ENCODE measurements around the gene PCYT2. TPM values are rescaled to one million over a fixed set of nuclear protein-coding genes. Genes with fewer than 3 reads are reported as not detected.

Gene PCYT2
- total RNA-seq, 8 experiments from 2014 or later, result 11.3 to 40.6 (median 16.0) TPM

GRCh38 chr17:81903415-81903831, 7.8 kb downstream of the PCYT2 start:
- Histone ChIP-seq H3K27ac (no peak overlapping the region), H3K4me3 (no peak overlapping the region), H3K4me1 (replicated peaks in 1 of 2) (peaks cover 4% of the 10 kb centered on the region in 2 donors)
- 55 to 100% (median 80%) methylated on average over 1 to 5 of the region's 10 CpGs; no CpG with 5 or more reads in 4 of the 10 experiments for WGBS, 10 experiments
- no peak for ATAC-seq (replicated peaks in 6 of 8)
- in situ Hi-C loops (cut with MboI; ENCODE audit: low pct_unique_long_range_greater_than_20kb in 2 of 9, low sequenced_read_pairs in 9 of 9, unreplicated experiment in 9 of 9), result no loop called here

DNA sequence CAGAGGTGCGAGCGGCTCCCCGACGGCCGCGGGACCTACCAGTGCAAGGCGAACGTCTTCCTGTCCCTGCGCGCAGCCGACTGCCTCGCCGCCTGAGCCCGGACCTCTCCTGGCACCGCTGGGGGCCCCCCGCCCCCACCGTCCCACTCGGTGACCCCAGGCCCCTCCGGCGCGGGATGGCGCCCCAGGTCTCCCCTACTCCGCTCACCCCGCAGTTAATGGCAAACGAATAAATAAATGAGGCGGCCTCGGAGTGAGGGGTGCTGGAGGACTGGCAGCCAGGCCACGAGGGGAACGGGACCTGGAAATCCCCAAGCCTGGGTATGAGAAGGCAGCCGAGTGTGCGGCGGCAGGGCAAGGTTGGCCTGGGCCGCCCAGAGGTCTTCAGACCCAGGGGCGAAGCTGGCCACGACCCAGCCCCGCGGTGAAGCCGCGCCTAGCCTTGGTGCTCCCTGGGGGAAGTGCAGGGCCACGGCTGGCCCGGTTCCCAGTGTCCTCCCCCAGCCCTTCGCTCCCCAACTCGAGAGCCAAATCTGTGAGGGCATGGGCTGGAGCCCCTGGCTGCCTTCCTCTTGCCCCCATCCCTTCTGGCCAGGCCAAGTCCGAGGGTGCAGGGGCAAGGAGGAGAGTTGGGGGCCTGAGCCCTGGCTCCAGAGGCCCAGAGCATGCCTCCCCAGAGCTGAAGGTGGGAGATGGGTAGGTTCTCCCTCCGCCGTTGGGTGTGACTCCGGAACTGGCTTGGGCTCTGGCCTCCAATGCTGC, 8.4 kb downstream of the PCYT2 start:
- peaks cover 4% of the 10 kb centered on the region in 2 donors for H3K4me1 ChIP-seq (replicated peaks in 1 of 2)
- 54 to 80% methylated on average over 1 to 3 of the region's 47 CpGs; no CpG with 5 or more reads in 8 of the 10 experiments for WGBS, 10 experiments
- peak overlapping the region in 2 of 5 donors; percentile 26 to 29 for H3K4me3 ChIP-seq
- no peak overlapping the region for H3K27ac ChIP-seq
- ATAC-seq (replicated peaks in 6 of 8), result peak in 3 of 8 experiments; percentile 3 to 6 (median 5)
- in situ Hi-C loops (cut with MboI; ENCODE audit: low pct_unique_long_range_greater_than_20kb in 2 of 9, low sequenced_read_pairs in 9 of 9, unreplicated experiment in 9 of 9), result no loop called here

GRCh38 chr17:81902023-81902652, 9.1 kb downstream of the PCYT2 start, which contains the start of gene NPB:
Gene NPB (plus strand): TSS chr17:81902238. CDS start chr17:81902278, 40 bp downstream.
- ATAC-seq (replicated peaks in 6 of 8), result peak; percentile 49 to 78 (median 56)
- peak within 1 kb of the TSS; percentile 14 to 29 (median 26) for H3K4me3 ChIP-seq
- H3K27ac ChIP-seq, result no peak within 1 kb of the TSS
- in situ Hi-C loops (cut with MboI; ENCODE audit: low pct_unique_long_range_greater_than_20kb in 2 of 9, low sequenced_read_pairs in 9 of 9, unreplicated experiment in 9 of 9), result no loop called here
- peaks cover 4% of the 10 kb centered on the region in 2 donors for H3K4me1 ChIP-seq (replicated peaks in 1 of 2)
- 0 to 27% (median 0%) methylated on average over 1 to 2 of the region's 79 CpGs; no CpG with 5 or more reads in 7 of the 10 experiments for WGBS, 10 experiments

GRCh38 chr17:81901167-81902022, 9.8 kb downstream of the PCYT2 start:
- no peak overlapping the region for H3K27ac ChIP-seq

DNA sequence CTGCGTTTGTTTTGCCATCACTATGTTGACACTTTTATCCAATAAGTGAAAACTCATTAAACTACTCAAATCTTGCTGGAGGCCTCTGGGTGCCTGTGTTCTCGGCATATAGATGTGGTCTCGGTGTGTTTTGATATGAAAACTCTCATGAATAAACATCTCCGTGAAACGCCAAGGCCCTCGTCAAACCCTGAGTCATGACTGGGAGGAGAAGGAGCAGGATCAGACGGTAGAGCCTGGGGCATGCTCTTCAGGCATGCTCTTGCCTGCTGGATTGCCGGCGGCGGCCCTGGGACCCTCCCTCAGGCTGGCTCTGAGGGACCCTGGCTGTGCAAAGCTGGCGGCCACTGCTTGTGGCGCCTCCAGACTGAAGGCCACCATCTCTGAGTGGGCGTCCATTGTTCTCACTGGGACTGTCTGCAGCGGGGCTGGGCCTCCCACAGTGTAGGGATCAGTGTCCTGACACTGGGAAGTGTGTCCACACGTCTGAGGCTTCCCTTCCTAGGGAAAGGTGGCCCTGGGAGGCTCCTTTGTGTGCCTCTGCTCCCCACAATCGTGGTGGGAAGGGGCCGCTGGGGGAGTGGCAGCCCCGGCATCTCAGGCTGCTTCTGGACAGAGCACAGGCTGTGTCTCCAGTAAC, 10.9 kb downstream of the PCYT2 start:
- in situ Hi-C loops (cut with MboI; ENCODE audit: low pct_unique_long_range_greater_than_20kb in 2 of 9, low sequenced_read_pairs in 9 of 9, unreplicated experiment in 9 of 9), result no loop called here
- 50 to 100% (median 79%) methylated on average over 1 to 5 of the region's 18 CpGs; no CpG with 5 or more reads in 2 of the 10 experiments for WGBS, 10 experiments
- Histone ChIP-seq H3K27ac (no peak overlapping the region), H3K4me3 (no peak overlapping the region), H3K4me1 (replicated peaks in 1 of 2) (peaks cover 4% of the 10 kb centered on the region in 2 donors)
- ATAC-seq (replicated peaks in 6 of 8), result peak in 3 of 8 experiments; percentile 2 to 8 (median 3)

More at GRCh38 chr17:81901167-81902022, 9.8 kb downstream of the PCYT2 start:
- peak in 4 of 8 experiments; percentile 2 to 22 (median 5) for ATAC-seq (replicated peaks in 6 of 8)
- WGBS, 10 experiments, result 22 to 100% (median 95%) methylated on average over 2 to 9 of the region's 21 CpGs; no CpG with 5 or more reads in 3 of the 10 experiments
- Histone ChIP-seq H3K4me3 (peak overlapping the region; percentile 14 to 29 (median 26)), H3K4me1 (replicated peaks in 1 of 2) (peaks cover 4% of the 10 kb centered on the region in 2 donors)
- in situ Hi-C loops (cut with MboI; ENCODE audit: low pct_unique_long_range_greater_than_20kb in 2 of 9, low sequenced_read_pairs in 9 of 9, unreplicated experiment in 9 of 9), result no loop called here

DNA sequence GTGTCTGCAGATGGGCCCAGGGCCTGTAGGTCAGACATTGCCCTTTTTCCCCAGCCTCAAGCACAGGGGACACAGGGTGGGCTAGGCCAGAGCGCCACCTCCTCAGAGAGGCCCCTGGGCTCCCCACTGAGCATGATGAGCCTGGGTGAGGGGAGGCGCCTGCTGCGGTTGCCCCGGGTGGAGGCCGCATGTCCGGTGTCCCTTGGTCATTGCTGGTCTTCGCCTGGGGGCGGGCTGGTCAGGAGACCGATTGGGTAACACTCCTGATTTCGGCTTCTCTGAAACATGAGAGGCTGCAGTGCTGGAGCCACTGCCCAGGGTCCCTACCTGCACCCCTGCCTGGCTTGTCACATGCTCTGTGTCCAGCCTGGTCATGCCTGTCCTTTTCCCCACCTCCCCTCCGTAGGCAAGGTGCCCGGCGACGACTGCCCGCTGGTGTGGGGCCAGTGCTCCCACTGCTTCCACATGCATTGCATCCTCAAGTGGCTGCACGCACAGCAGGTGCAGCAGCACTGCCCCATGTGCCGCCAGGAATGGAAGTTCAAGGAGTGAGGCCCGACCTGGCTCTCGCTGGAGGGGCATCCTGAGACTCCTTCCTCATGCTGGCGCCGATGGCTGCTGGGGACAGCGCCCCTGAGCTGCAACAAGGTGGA, 11.6 kb downstream of the PCYT2 start:
- no peak for ATAC-seq (replicated peaks in 6 of 8)
- WGBS, 10 experiments, result 50 to 100% (median 91%) methylated on average over 1 to 6 of the region's 22 CpGs; no CpG with 5 or more reads in 5 of the 10 experiments
- no peak overlapping the region for H3K4me3 ChIP-seq
- in situ Hi-C loops (cut with MboI; ENCODE audit: low pct_unique_long_range_greater_than_20kb in 2 of 9, low sequenced_read_pairs in 9 of 9, unreplicated experiment in 9 of 9), result no loop called here
- no peak overlapping the region for H3K27ac ChIP-seq
- H3K4me1 ChIP-seq (replicated peaks in 1 of 2), result peaks cover 4% of the 10 kb centered on the region in 2 donors

DNA sequence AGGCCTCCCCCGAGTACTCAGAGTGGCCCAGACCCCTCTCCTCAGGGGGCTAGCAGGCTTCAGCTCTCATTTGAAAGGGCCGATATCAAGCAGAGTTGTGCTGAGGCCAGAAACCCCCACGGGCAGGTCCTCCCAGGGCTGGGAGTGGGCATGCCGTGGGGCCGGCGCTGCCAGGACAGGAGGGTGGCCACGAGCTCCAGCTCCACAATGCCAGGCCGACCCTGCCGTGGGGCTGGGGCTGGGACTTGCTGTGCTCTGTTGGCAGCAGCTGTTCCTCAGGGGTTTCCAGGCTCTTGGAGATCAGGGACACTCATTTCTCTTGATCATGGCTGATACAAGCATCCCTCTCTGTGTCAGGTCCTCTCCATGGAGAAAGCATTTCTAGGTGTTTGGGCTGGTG, 12.3 kb downstream of the PCYT2 start:
- in situ Hi-C loops (cut with MboI; ENCODE audit: low pct_unique_long_range_greater_than_20kb in 2 of 9, low sequenced_read_pairs in 9 of 9, unreplicated experiment in 9 of 9), result no loop called here
- no peak for ATAC-seq (replicated peaks in 6 of 8)
- H3K4me3 ChIP-seq, result no peak overlapping the region
- H3K4me1 ChIP-seq (replicated peaks in 1 of 2), result peaks cover 4% of the 10 kb centered on the region in 2 donors
- H3K27ac ChIP-seq, result no peak overlapping the region
- WGBS, 10 experiments, result 70 to 100% (median 100%) methylated on average over 1 to 2 of the region's 9 CpGs; no CpG with 5 or more reads in 5 of the 10 experiments

- in situ Hi-C loops (cut with MboI; ENCODE audit: low pct_unique_long_range_greater_than_20kb in 2 of 9, low sequenced_read_pairs in 9 of 9, unreplicated experiment in 9 of 9), result no loop called here
- Histone ChIP-seq H3K4me1 (replicated peaks in 1 of 2) (peaks cover 4% of the 10 kb centered on the region in 2 donors), H3K4me3 (no peak overlapping the region), H3K27ac (no peak overlapping the region)
- 15 to 100% (median 83%) methylated on average over 1 to 8 of the region's 19 CpGs for WGBS, 10 experiments
- peak; percentile 16 to 69 (median 54) for ATAC-seq (replicated peaks in 6 of 8)
These were observed 13.0 kb downstream of the PCYT2 start for GRCh38 chr17:81898029-81898866.

DNA sequence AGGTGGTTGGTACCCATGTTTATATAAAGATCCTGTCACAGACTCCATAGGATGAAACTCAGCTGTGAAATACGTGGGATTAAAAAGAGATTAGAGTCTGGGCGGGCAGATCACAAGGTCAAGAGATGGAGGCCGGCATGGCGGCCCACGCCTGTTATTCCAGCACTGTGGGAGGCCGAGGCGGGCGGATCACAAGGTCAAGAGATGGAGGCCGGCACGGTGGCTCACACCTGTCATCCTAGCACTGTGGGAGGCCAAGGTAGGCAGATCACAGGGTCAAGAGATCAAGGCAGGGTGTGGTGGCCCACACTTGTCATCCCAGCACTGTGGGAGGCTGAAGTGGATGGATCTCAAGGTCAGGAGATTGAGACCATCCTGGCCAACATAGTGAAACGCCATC, 15.8 kb downstream of the PCYT2 start:
- ATAC-seq (replicated peaks in 6 of 8), result no peak
- in situ Hi-C loops (cut with MboI; ENCODE audit: low pct_unique_long_range_greater_than_20kb in 2 of 9, low sequenced_read_pairs in 9 of 9, unreplicated experiment in 9 of 9), result no loop called here
- H3K4me3 ChIP-seq, result no peak overlapping the region
- H3K4me1 ChIP-seq (replicated peaks in 1 of 2), result peaks cover 6 to 7% of the 10 kb centered on the region in 2 donors
- no peak overlapping the region for H3K27ac ChIP-seq
- WGBS, 10 experiments, result 86 to 100% (median 100%) methylated on average over 2 to 11 of the region's 11 CpGs; no CpG with 5 or more reads in 3 of the 10 experiments

DNA sequence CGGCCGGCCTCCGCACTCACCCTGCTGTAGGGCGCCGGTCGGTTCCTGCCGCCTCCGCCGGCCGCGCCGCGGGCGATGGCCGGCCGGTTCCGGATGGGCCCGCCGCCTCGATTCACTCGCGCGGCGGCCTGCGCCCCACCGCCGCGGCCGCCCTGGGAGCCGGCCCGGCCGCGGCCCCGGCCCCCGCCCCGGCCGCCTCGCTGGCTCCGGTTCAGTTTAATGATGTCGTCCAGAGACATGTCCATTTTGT, 20.0 kb downstream of the PCYT2 start:
- peak in 6 of 8 experiments; percentile 2 to 35 (median 8) for ATAC-seq (replicated peaks in 6 of 8)
- no CpG with 5 or more reads among the region's 40 CpGs for WGBS, 10 experiments
- peak overlapping the region; percentile 60 to 99 (median 86) for H3K4me3 ChIP-seq
- in situ Hi-C loops (cut with MboI; ENCODE audit: low pct_unique_long_range_greater_than_20kb in 2 of 9, low sequenced_read_pairs in 9 of 9, unreplicated experiment in 9 of 9), result no loop called here
- peak overlapping the region; percentile 95 to 99 for H3K27ac ChIP-seq
- peaks cover 11 to 14% of the 10 kb centered on the region in 2 donors for H3K4me1 ChIP-seq (replicated peaks in 1 of 2)
